SK-N-SH treated with all-trans-retinoic acid at 6 μM for 48 hours (cell line): ENCODE results near the gene NR1H3.

ENCODE experiments used
- ARNTL ChIP-seq: fragments of 450-650 bp; formaldehyde crosslinking; IDR thresholded peaks from 2 replicates; pipeline ENCODE4 v1.5.0; 2020; ENCODE audit warnings: low read depth, mild to moderate bottlenecking, moderate library complexity, borderline replicate concordance
- CREB5 ChIP-seq: fragments of 250-450 bp; sonication (Bioruptor Pico); IDR thresholded peaks from 2 replicates; pipeline ENCODE4 v1.5.1; 2020; ENCODE audit warnings: low read depth, mild to moderate bottlenecking, moderate library complexity
- CSDC2 ChIP-seq: fragments of 250-450 bp; sonication (Bioruptor Pico); IDR thresholded peaks from 2 replicates; pipeline ENCODE4 v1.5.0; 2020; ENCODE audit warnings: mild to moderate bottlenecking, moderate library complexity
- ESRRG ChIP-seq: fragments of 250-450 bp; sonication (Bioruptor Pico); IDR thresholded peaks from 2 replicates; pipeline ENCODE4 v1.6.1; 2021; ENCODE audit warnings: mild to moderate bottlenecking
- ISL1 ChIP-seq: fragments of 250-450 bp; sonication (Bioruptor Pico); IDR thresholded peaks from 2 replicates; pipeline ENCODE4 v2.1.2; 2022; ENCODE audit warnings: mild to moderate bottlenecking, moderate library complexity
- SNAI2 ChIP-seq: fragments of 250-450 bp; sonication (Bioruptor Pico); IDR thresholded peaks from 2 replicates; pipeline ENCODE4 v1.5.0; 2020; ENCODE audit warnings: mild to moderate bottlenecking, moderate library complexity
- TOX ChIP-seq: fragments of 250-450 bp; sonication (Bioruptor Pico); IDR thresholded peaks from 2 replicates; pipeline ENCODE4 v1.8.0; 2021; ENCODE audit warnings: mild to moderate bottlenecking, moderate library complexity, borderline replicate concordance
- ZFP30 ChIP-seq: fragments of 450-650 bp; formaldehyde crosslinking; IDR thresholded peaks from 2 replicates; pipeline ENCODE4 v1.5.0; 2022; ENCODE audit warnings: mild to moderate bottlenecking, moderate library complexity
- TF ChIP-seq, protein P1 (sequence below): fragments of 250-450 bp; sonication (Bioruptor Pico); IDR thresholded peaks from 2 replicates; pipeline ENCODE4 v1.5.1; 2021; ENCODE audit warnings: mild to moderate bottlenecking, moderate library complexity

DNA sequence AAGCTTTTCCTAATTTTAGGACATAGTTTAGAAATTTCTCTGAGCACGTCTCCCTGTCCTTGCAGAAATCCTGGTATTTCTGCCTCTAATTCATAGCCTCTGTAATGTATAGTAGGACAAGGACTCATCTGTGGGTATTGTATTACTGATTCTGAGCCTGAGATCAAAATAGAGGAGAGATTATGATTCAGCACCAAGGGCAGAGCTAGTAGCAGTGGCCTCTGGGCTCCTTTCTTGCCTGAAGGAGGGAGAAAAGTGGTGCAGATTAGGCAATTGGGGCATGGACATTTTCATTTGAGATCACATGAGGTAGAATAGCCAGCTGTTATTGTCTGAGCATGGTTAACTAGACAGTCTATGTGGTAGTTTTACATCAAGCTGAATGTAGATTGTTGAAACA is 14.9 kb downstream of the NR1H3 start:
- TF ChIP-seq ISL1 (no peak), ARNTL (no peak), ESRRG (CRISPR knock-in tag) (no peak), TOX (CRISPR knock-in tag) (no peak), CSDC2 (CRISPR knock-in tag) (no peak), ZFP30 (CRISPR knock-in tag) (no peak), SNAI2 (no peak), CREB5 (no peak)
- TF ChIP-seq, protein P1, sequence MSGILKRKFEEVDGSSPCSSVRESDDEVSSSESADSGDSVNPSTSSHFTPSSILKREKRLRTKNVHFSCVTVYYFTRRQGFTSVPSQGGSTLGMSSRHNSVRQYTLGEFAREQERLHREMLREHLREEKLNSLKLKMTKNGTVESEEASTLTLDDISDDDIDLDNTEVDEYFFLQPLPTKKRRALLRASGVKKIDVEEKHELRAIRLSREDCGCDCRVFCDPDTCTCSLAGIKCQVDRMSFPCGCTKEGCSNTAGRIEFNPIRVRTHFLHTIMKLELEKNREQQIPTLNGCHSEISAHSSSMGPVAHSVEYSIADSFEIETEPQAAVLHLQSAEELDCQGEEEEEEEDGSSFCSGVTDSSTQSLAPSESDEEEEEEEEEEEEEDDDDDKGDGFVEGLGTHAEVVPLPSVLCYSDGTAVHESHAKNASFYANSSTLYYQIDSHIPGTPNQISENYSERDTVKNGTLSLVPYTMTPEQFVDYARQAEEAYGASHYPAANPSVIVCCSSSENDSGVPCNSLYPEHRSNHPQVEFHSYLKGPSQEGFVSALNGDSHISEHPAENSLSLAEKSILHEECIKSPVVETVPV (CRISPR knock-in tag), result no peak
